HCT116 (cell line): ENCODE results near the gene RNF126. TPM values are rescaled to one million over a fixed set of nuclear protein-coding genes. Genes with fewer than 3 reads are reported as not detected.

Experiments
- ATAC-seq: fragments of 200-7000 bp; cut with Tn5 transposase; 2 replicates; pipeline ENCODE4 v1.9.1; 2020; ENCODE audit warnings: mild to moderate bottlenecking, moderate library complexity
- BruUV-seq: library from RNA; stranded (reverse); fragments of 400-500 nt; replicated peaks from 2 replicates; lab custom pipeline; 2021; lab: Mats Ljungman, UMichigan
- CTCF ChIA-PET: fragments of 300-600 bp; sonication (Branson Sonifier 250); formaldehyde crosslinking; loops from one replicate; lab custom pipeline; 2021; ENCODE audit warnings: antibody characterized with exemption; lab: Charles Lee
- POLR2A ChIA-PET: fragments of 300-600, 350-600 bp; sonication (Branson Sonifier 250); formaldehyde crosslinking; loops from one replicate; lab custom pipeline; 2021; ENCODE audit warnings: antibody characterized with exemption; lab: Charles Lee
- RAD21 ChIA-PET, 2 experiments: fragments of 300-600 bp; sonication (Branson Sonifier 250); formaldehyde crosslinking; loops; one replicate each; lab custom pipeline; 2023; ENCODE audit warnings: low total read pairs in 2 of 2; ENCODE audit not compliant: uncharacterized antibody in 2 of 2, unreplicated experiment in 2 of 2, low non-redundant PET in 1 of 2; lab: Charles Lee
- DNase-seq: peaks from one replicate; pipeline ENCODE4 v3.0.0-alpha.2; 2010; ENCODE audit warnings: low read depth, low spot score
- H2AFZ ChIP-seq: fragments of 200-600 bp; shearing (Covaris generic), sonication (generic); 2 replicates; pipeline ENCODE4 v1.6.1; 2017; ENCODE audit warnings: low read depth, mixed run types, mixed read lengths, antibody characterized with exemption, low read length; ENCODE audit not compliant: poor library complexity, severe bottlenecking
- H3K27ac ChIP-seq: 2 replicates; pipeline ENCODE4 v1.5.1; 2012; ENCODE audit warnings: low read depth, low read length
- H3K27me3 ChIP-seq: fragments of 200-600 bp; sonication (generic); 2 replicates; pipeline ENCODE4 v1.6.1; 2016; ENCODE audit warnings: mixed run types, low read length, mixed read lengths; ENCODE audit not compliant: insufficient read depth
- H3K36me3 ChIP-seq, 2 experiments: fragments of 200-500 bp in 1 of 2; fragments of 200-600 bp in 1 of 2; sonication (Bioruptor generic) in 1 of 2; sonication (generic) in 1 of 2; 2 replicates each; pipeline versions ENCODE4 v1.5.1 to v1.6.1; 2014 to 2016; ENCODE audit warnings: low read length in 2 of 2, inconsistent platforms in 1 of 2, mixed read lengths in 1 of 2, mixed run types in 1 of 2; ENCODE audit not compliant: insufficient read depth in 2 of 2, control insufficient read depth in 1 of 2
- H3K4me1 ChIP-seq, 2 experiments: fragments of 200-600 bp in 1 of 2; sonication (generic) in 1 of 2; 2 replicates each; pipeline versions ENCODE4 v1.5.1 to v1.6.1; 2012 to 2017; ENCODE audit warnings: low read length in 2 of 2, inconsistent platforms in 1 of 2, mild to moderate bottlenecking in 1 of 2, mixed read lengths in 1 of 2, mixed run types in 1 of 2, moderate library complexity in 1 of 2; ENCODE audit not compliant: insufficient read depth in 2 of 2, control insufficient read depth in 1 of 2
- H3K4me2 ChIP-seq: fragments of 200-600 bp; sonication (generic); 2 replicates; pipeline ENCODE4 v1.6.1; 2017; ENCODE audit warnings: mixed run types, low read length, mixed read lengths
- H3K4me3 ChIP-seq, 2 experiments: fragments of 200-600 bp in 1 of 2; sonication (generic) in 1 of 2; replicated peaks in 1 of 2; 2 replicates each; pipeline ENCODE4 v1.5.1; 2011 to 2016; ENCODE audit warnings: low read length in 2 of 2, control low read depth in 1 of 2, low read depth in 1 of 2, mild to moderate bottlenecking in 1 of 2, mixed read lengths in 1 of 2, mixed run types in 1 of 2
- H3K79me2 ChIP-seq: fragments of 200-600 bp; sonication (generic); 2 replicates; pipeline ENCODE4 v1.6.1; 2017; ENCODE audit warnings: mild to moderate bottlenecking, mixed run types, low read length, moderate library complexity, mixed read lengths; ENCODE audit not compliant: insufficient read depth
- H3K9ac ChIP-seq: fragments of 200-600 bp; sonication (generic); 2 replicates; pipeline ENCODE4 v1.6.1; 2016; ENCODE audit warnings: low read length, mixed read lengths
- H3K9me2 ChIP-seq: fragments of 200-600 bp; sonication (generic), shearing (Covaris generic); 2 replicates; pipeline ENCODE4 v1.6.1; 2017; ENCODE audit warnings: mixed run types, mild to moderate bottlenecking, moderate library complexity; ENCODE audit not compliant: insufficient read depth
- H3K9me3 ChIP-seq, 2 experiments: fragments of 200-500 bp in 1 of 2; fragments of 200-600 bp in 1 of 2; sonication (Bioruptor generic) in 1 of 2; sonication (generic) in 1 of 2; 2 replicates each; pipeline ENCODE4 v1.6.1; 2014 to 2017; ENCODE audit warnings: low read length in 2 of 2, mixed read lengths in 2 of 2, inconsistent platforms in 1 of 2, low read depth in 1 of 2, mild to moderate bottlenecking in 1 of 2, mixed run types in 1 of 2, moderate library complexity in 1 of 2; ENCODE audit not compliant: control insufficient read depth in 1 of 2, insufficient read depth in 1 of 2
- H4K20me1 ChIP-seq: fragments of 200-600 bp; sonication (generic), shearing (Covaris generic); 2 replicates; pipeline ENCODE4 v1.6.1; 2017; ENCODE audit warnings: mixed run types, mild to moderate bottlenecking, moderate library complexity; ENCODE audit not compliant: insufficient read depth
- ATF3 ChIP-seq: IDR thresholded peaks from 2 replicates; pipeline ENCODE4 v1.6.1; 2012
- CBX3 ChIP-seq: IDR thresholded peaks from 2 replicates; pipeline ENCODE4 v1.6.1; 2012; ENCODE audit warnings: low read depth
- ELF1 ChIP-seq: IDR thresholded peaks from 2 replicates; pipeline ENCODE4 v1.6.1; 2012; ENCODE audit warnings: low read depth, borderline replicate concordance
- EZH2 ChIP-seq: fragments of 200-600 bp; sonication (generic); IDR thresholded peaks from 2 replicates; pipeline ENCODE4 v1.6.1; 2017; ENCODE audit warnings: antibody characterized with exemption, mixed run types
- EZH2phosphoT487 ChIP-seq: fragments of 200-600 bp; IDR thresholded peaks from 2 replicates; pipeline ENCODE4 v1.6.1; 2018; ENCODE audit warnings: antibody characterized with exemption, borderline replicate concordance
- POLR2AphosphoS5 ChIP-seq: IDR thresholded peaks from 2 replicates; pipeline ENCODE4 v1.6.1; 2011; ENCODE audit warnings: mild to moderate bottlenecking, low read depth, low read length, moderate library complexity
- TCF7L2 ChIP-seq: IDR thresholded peaks from 2 replicates; pipeline ENCODE4 v1.7.0; 2011; ENCODE audit warnings: borderline replicate concordance, inconsistent platforms; ENCODE audit not compliant: insufficient read depth, insufficient read length; ENCODE audit errors: extremely low read depth
- YY1 ChIP-seq: IDR thresholded peaks from 2 replicates; pipeline ENCODE4 v1.6.1; 2011; ENCODE audit warnings: low read length, low read depth, moderate library complexity, mild to moderate bottlenecking; ENCODE audit not compliant: insufficient replicate concordance; ENCODE audit errors: extremely low read depth
- ZBTB33 ChIP-seq: IDR thresholded peaks from 2 replicates; pipeline ENCODE4 v1.6.1; 2011; ENCODE audit warnings: mild to moderate bottlenecking, low read length, moderate library complexity; ENCODE audit not compliant: insufficient replicate concordance; ENCODE audit errors: extremely low read depth
- intact Hi-C: fragments of 100-400 bp; cut with micrococcal nuclease; formaldehyde crosslinking; loops from 2 replicates; pipeline ENCODE4 v1.10.0; 2022
- total RNA-seq: library from RNA; stranded (reverse); gene quantifications from one replicate; pipeline ENCODE4 v1.2.1, GENCODE V29; 2021; ENCODE audit not compliant: unreplicated experiment

Gene RNF126
- total RNA-seq, 1 experiment from 2014 or later = 93.8 TPM

- Histone ChIP-seq H3K4me2 (no peak overlapping the region), H2AFZ (no peak overlapping the region), H3K4me3 (no peak overlapping the region), H3K4me1 (peaks cover 8 to 11% of the 10 kb centered on the region in 2 experiments; a peak in 3 of 4 replicates), H3K9me2 (no peaks in the 10 kb centered on the region), H3K9ac (no peak overlapping the region), H3K79me2 (no peaks in the 10 kb centered on the region), H3K9me3 (no peaks in the 10 kb centered on the region), H3K36me3 (peaks cover 0 to 6% of the 10 kb centered on the region in 2 experiments; a peak in 2 of 4 replicates), H4K20me1 (no peaks in the 10 kb centered on the region), H3K27me3 (no peaks in the 10 kb centered on the region), H3K27ac (no peak overlapping the region)
- ATAC-seq = no peak
- no peak for TF ChIP-seq EZH2phosphoT487
- TF ChIP-seq YY1 = no peak
- TF ChIP-seq TCF7L2 = no peak
- TF ChIP-seq EZH2 = no peak
- TF ChIP-seq CBX3 = no peak
- no peak for TF ChIP-seq ZBTB33
- no peak for TF ChIP-seq ATF3
- TF ChIP-seq POLR2AphosphoS5 = no peak
- TF ChIP-seq ELF1 = no peak
- intact Hi-C loops = no loop called here
- no TSS peak for BruUV-seq
- RAD21 ChIA-PET = interaction anchor here in 1 of 2 experiments (0.7 kb wide), 1 partner anchor 34 kb away, joined by 6 read pairs; no protein-coding TSS in a partner anchor
- CTCF ChIA-PET = interaction anchor here (0.6 kb wide), 1 partner anchor 121 kb away, joined by 5 read pairs; no protein-coding TSS in a partner anchor
- POLR2A ChIA-PET = no interaction called here
- DNase-seq = no peak
Measured at GRCh38 chr19:612941-613340, 50.1 kb downstream of the RNF126 start.
